ENCODE measurements around the gene BUB3.

BUB3 gene

DNA sequence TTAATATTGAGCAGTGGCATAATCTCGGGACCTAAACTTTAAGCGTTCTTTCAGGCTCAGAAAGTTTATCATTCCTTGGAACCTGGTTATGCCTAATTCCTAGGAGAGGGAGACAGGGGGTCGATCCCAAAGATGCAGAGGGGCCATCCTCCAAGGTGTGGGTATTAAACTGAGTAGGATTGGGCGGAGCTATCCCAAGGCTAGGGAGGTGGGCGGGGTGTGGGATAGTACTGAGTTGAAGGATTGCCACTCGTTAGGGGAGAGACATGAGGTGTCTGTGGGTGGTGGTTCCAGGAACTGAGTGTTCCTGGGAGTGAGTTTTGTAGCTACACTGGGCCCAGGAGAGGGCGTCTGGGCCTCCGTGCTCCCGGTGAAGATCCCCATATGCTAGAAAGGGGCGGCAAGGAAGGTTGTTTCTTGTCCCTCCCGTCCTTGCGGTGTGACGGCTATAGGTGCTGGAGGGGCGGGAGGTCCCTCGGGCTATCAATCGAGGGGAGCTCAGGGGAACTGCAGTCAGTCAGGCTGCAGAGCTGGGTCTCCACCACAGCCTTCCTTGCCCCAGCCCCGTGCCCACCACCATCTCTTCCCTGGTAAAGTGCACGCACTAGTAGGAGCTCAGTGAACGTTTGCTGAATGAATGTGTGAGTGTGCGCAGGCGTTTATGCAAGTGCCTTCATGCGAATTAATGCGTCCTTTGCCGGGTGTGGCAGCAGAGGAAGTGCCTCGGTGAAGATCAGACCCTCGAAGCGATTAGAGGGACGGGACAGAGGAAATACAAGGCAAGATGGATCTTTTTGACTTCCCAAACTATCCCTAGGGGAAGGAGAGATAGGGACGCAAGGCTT is 9.3 kb upstream of the BUB3 start:
- TF ChIP-seq SIN3A (IDR thresholded peaks at IDR 0.05; ENCODE audit: borderline replicate concordance, insufficient read depth, low read length), result no peak
- no peak for TF ChIP-seq TAF1 (IDR thresholded peaks at IDR 0.05; ENCODE audit: borderline replicate concordance, insufficient read depth, low read length)
- TF ChIP-seq POLR2AphosphoS5 (IDR thresholded peaks at IDR 0.05; ENCODE audit: low read depth, low read length), result no peak
- TF ChIP-seq, protein P1, sequence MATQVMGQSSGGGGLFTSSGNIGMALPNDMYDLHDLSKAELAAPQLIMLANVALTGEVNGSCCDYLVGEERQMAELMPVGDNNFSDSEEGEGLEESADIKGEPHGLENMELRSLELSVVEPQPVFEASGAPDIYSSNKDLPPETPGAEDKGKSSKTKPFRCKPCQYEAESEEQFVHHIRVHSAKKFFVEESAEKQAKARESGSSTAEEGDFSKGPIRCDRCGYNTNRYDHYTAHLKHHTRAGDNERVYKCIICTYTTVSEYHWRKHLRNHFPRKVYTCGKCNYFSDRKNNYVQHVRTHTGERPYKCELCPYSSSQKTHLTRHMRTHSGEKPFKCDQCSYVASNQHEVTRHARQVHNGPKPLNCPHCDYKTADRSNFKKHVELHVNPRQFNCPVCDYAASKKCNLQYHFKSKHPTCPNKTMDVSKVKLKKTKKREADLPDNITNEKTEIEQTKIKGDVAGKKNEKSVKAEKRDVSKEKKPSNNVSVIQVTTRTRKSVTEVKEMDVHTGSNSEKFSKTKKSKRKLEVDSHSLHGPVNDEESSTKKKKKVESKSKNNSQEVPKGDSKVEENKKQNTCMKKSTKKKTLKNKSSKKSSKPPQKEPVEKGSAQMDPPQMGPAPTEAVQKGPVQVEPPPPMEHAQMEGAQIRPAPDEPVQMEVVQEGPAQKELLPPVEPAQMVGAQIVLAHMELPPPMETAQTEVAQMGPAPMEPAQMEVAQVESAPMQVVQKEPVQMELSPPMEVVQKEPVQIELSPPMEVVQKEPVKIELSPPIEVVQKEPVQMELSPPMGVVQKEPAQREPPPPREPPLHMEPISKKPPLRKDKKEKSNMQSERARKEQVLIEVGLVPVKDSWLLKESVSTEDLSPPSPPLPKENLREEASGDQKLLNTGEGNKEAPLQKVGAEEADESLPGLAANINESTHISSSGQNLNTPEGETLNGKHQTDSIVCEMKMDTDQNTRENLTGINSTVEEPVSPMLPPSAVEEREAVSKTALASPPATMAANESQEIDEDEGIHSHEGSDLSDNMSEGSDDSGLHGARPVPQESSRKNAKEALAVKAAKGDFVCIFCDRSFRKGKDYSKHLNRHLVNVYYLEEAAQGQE (IDR thresholded peaks at IDR 0.05; ENCODE audit: insufficient read depth in 1 of 2, low read depth in 2 of 2, low read length in 2 of 2), result no peak

DNA sequence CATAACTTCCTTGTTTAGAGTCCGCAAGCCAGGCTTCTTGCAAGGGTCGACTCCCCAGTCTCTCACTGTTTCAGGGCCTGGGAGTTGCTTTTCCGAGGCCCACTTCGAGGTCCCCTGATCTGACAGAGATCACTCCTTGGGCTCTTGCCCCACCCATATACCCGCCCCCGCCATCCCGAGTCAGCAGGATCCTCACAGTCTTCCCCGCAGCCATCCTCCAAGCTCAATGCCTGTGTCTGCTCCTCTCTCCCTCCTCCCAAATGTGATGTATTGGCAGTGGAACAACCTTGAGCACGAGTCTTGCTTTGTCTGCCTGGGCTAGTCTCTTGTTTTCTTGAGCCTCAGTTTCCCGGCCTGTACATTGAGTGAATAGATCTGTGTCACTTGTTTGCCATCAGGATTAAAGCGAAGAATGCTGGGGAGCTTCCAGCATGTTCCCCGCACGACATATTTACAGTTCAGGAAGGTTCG is 8.6 kb upstream of the BUB3 start:
- TF ChIP-seq, protein P1 (IDR thresholded peaks at IDR 0.05; ENCODE audit: insufficient read depth in 1 of 2, low read depth in 2 of 2, low read length in 2 of 2), result no peak
- TF ChIP-seq SIN3A (IDR thresholded peaks at IDR 0.05; ENCODE audit: borderline replicate concordance, insufficient read depth, low read length), result no peak
- no peak for TF ChIP-seq POLR2AphosphoS5 (IDR thresholded peaks at IDR 0.05; ENCODE audit: low read depth, low read length)
- TF ChIP-seq TAF1 (IDR thresholded peaks at IDR 0.05; ENCODE audit: borderline replicate concordance, insufficient read depth, low read length), result no peak
- TF ChIP-seq FOXP2 (optimal IDR thresholded peaks at IDR 0.05; ENCODE audit: borderline replicate concordance, extremely low read depth, extremely low read length, insufficient read depth), result no peak

DNA sequence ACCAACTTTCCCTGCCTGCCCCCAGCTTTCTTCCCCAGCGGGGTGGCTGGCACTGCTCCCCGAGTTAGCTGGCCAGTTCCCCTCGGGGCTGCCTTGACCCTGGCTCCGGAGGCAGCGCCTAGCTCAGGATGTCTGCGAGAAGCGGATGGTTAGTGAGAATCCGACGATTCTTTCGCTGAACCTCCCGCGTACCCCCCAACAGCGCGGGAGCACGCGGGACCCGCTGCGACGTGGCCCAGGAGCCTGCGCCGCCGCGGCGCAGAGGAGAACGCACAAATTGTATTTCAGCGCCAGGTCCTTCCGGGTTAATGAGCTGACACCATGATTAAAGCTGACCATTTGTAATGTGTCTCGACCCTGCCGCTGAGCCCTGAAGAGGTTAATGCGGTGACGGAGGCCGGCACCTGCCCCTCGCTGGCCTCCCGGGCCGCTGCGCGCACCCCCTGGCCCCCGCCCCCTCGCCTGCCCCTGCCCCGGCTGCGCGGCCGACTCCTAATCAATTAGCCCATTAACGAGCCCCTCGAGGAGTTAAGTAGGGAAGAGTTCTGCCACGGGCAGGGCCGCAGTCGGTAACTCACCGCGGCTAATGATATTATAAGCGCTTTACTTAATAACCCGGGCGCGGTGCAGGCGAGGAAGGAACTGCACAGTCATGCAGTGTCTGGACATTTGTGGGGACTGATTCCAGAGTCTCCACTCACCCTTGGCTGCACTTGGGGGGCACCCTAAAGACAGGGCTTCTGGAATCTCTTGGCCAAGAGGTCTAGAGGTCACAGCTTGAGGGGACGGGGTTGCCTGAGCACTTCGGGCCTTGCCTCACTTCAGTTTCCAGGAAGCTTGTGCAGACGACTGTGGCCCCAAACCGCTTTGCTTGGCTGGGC is 7.9 kb upstream of the BUB3 start:
- TF ChIP-seq POLR2AphosphoS5 (IDR thresholded peaks at IDR 0.05; ENCODE audit: low read depth, low read length) (no peak), FOXP2 (optimal IDR thresholded peaks at IDR 0.05; ENCODE audit: borderline replicate concordance, extremely low read depth, extremely low read length, insufficient read depth) (no peak), SIN3A (IDR thresholded peaks at IDR 0.05; ENCODE audit: borderline replicate concordance, insufficient read depth, low read length) (no peak), TAF1 (IDR thresholded peaks at IDR 0.05; ENCODE audit: borderline replicate concordance, insufficient read depth, low read length) (no peak)
- TF ChIP-seq, protein P1 (IDR thresholded peaks at IDR 0.05; ENCODE audit: insufficient read depth in 1 of 2, low read depth in 2 of 2, low read length in 2 of 2), result no peak

DNA sequence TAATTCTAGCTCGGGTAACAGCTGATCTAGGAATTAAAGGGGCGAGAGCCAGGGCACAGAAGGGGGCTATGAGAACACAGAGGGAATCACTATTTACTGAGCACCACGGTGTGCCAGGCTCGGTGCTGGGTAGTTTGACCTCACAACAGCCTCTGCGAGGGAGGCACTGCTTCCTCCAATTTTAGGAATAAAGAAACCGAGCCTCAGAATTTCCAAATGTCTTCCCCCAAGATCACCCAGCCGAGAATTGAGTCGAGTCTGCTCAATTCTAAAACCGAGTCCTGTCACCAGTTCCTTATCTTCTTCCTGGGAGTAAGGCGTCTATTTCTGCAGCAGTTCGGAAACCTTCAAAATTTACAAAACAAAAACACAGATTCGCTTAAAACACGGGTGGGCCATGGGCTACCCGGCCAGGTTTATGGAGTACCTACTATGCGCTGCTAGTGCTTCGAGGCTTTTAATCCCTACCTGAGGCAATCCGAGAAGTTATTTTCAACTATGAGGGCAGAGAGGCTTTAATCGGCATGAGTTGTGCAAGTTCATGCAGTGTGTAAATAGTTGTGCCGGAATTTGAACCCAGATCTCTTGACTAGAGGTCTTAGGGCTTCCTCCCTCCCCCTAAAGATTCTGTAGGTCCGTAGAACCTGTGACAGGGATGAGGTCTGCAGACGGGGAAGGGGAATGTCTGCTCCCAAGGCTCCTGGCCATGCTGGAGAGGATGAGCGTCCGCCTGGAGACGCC is 7.1 kb upstream of the BUB3 start:
- TF ChIP-seq POLR2AphosphoS5 (IDR thresholded peaks at IDR 0.05; ENCODE audit: low read depth, low read length) (no peak), TAF1 (IDR thresholded peaks at IDR 0.05; ENCODE audit: borderline replicate concordance, insufficient read depth, low read length) (no peak), FOXP2 (optimal IDR thresholded peaks at IDR 0.05; ENCODE audit: borderline replicate concordance, extremely low read depth, extremely low read length, insufficient read depth) (no peak), SIN3A (IDR thresholded peaks at IDR 0.05; ENCODE audit: borderline replicate concordance, insufficient read depth, low read length) (no peak)
- TF ChIP-seq, protein P1 (IDR thresholded peaks at IDR 0.05; ENCODE audit: insufficient read depth in 1 of 2, low read depth in 2 of 2, low read length in 2 of 2), result no peak
